Measurements from ENCODE around the gene TAS2R31. TPM values are rescaled to one million over a fixed set of nuclear protein-coding genes. Genes with fewer than 3 reads are reported as not detected.

TAS2R31 gene
- total RNA-seq, 1 experiment from 2014 or later = 1.7 TPM

GRCh38 chr12:10986812-10987211 lies 44.4 kb downstream of the TAS2R31 start, which contains the start of gene TAS2R50:
TSS of gene TAS2R50 (minus strand) at chr12:10986912. CDS start at chr12:10986860, 52 bp downstream.
- WGBS (ENCODE audit: extremely low coverage, insufficient read length, low lambda C conversion rate) = no CpG with 5 or more reads among the region's 2 CpGs
- H3K79me2 ChIP-seq (ENCODE audit: insufficient read depth, low read length) = no peaks in the 10 kb centered on the region
- H3K79me1 ChIP-seq (ENCODE audit: insufficient read depth, low read depth, low read length, poor library complexity, severe bottlenecking) = no peaks in the 10 kb centered on the region
- H3K4ac ChIP-seq (ENCODE audit: low read depth, low read length) = no peak within 1 kb of the TSS
- H3T11ph ChIP-seq (ENCODE audit: low read length) = no peak within 1 kb of the TSS
- H3K23ac ChIP-seq (ENCODE audit: insufficient read length, low read depth, low read length) = no peak within 1 kb of the TSS
- no peak within 1 kb of the TSS for H3K9ac ChIP-seq (ENCODE audit: extremely low read depth, insufficient read length, low read length)
- Mint-ChIP-seq H3K9me3 (peaks cover 4 to 7% of the 10 kb centered on the region in 2 experiments; a peak in 3 of 5 replicates), H3K36me3 (ENCODE audit: insufficient read depth in 1 of 3, low read depth in 3 of 3) (peaks cover 9 to 13% (median 11%) of the 10 kb centered on the region in 3 experiments; a peak in 6 of 7 replicates), H3K27ac (no peak within 1 kb of the TSS), H3K27me3 (ENCODE audit: low read depth) (no peaks in the 10 kb centered on the region), H3K4me1 (peaks cover 5% of the 10 kb centered on the region in 2 experiments; a peak in 2 of 4 replicates), H3K4me3 (no peak within 1 kb of the TSS)
- no peak within 1 kb of the TSS for H2AK5ac ChIP-seq (ENCODE audit: insufficient read length, low read length)
- no peak within 1 kb of the TSS for H4K91ac ChIP-seq (ENCODE audit: insufficient read length, low read depth, low read length)
- H2BK12ac ChIP-seq (ENCODE audit: insufficient read length, low read depth, low read length) = no peak within 1 kb of the TSS
- no peak within 1 kb of the TSS for H3K4me2 ChIP-seq (ENCODE audit: insufficient read depth, insufficient read length, low read length)
- no peak within 1 kb of the TSS for H2AFZ ChIP-seq (ENCODE audit: low read length)
- DNase-seq = no peak
- H3K23me2 ChIP-seq (ENCODE audit: insufficient read length, low read depth, low read length, poor library complexity, severe bottlenecking) = no peaks in the 10 kb centered on the region
- no peak within 1 kb of the TSS for H3K14ac ChIP-seq (ENCODE audit: insufficient read depth, low read length)
- H3K27ac ChIP-seq (ENCODE audit: insufficient read length, low read depth, low read length) = no peak within 1 kb of the TSS
- no peak within 1 kb of the TSS for H2BK15ac ChIP-seq (ENCODE audit: low read depth, low read length)
- no peaks in the 10 kb centered on the region for H4K20me1 ChIP-seq (ENCODE audit: control insufficient read depth, insufficient read depth, insufficient read length)
- no peak within 1 kb of the TSS for H3K18ac ChIP-seq (ENCODE audit: insufficient read length, low read depth, low read length)
- peaks cover 9% of the 10 kb centered on the region for H3K9me3 ChIP-seq (ENCODE audit: control insufficient read depth, low read depth, low read length)
- H2BK20ac ChIP-seq (ENCODE audit: low read depth, low read length, poor library complexity, severe bottlenecking) = no peak within 1 kb of the TSS
- no peak within 1 kb of the TSS for H4K5ac ChIP-seq (ENCODE audit: insufficient read length, low read depth, low read length)
- no peak within 1 kb of the TSS for H4K8ac ChIP-seq (replicated peaks; ENCODE audit: insufficient read length, low read depth, low read length)
- H2BK120ac ChIP-seq (ENCODE audit: low read depth, low read length, poor library complexity, severe bottlenecking) = no peak within 1 kb of the TSS
- H2BK5ac ChIP-seq (ENCODE audit: insufficient read length, low read length) = no peak within 1 kb of the TSS
- no peaks in the 10 kb centered on the region for H3K27me3 ChIP-seq (ENCODE audit: insufficient read depth, low read length)
- H3K56ac ChIP-seq (ENCODE audit: insufficient read length, low read depth, low read length) = no peak within 1 kb of the TSS
- H3K4me1 ChIP-seq (ENCODE audit: insufficient read depth, low read length) = no peaks in the 10 kb centered on the region
- TF ChIP-seq, protein P1, sequence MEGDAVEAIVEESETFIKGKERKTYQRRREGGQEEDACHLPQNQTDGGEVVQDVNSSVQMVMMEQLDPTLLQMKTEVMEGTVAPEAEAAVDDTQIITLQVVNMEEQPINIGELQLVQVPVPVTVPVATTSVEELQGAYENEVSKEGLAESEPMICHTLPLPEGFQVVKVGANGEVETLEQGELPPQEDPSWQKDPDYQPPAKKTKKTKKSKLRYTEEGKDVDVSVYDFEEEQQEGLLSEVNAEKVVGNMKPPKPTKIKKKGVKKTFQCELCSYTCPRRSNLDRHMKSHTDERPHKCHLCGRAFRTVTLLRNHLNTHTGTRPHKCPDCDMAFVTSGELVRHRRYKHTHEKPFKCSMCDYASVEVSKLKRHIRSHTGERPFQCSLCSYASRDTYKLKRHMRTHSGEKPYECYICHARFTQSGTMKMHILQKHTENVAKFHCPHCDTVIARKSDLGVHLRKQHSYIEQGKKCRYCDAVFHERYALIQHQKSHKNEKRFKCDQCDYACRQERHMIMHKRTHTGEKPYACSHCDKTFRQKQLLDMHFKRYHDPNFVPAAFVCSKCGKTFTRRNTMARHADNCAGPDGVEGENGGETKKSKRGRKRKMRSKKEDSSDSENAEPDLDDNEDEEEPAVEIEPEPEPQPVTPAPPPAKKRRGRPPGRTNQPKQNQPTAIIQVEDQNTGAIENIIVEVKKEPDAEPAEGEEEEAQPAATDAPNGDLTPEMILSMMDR (conservative IDR thresholded peaks at IDR 0.05) = no peak
